Liver (tissue), 2 donors: ENCODE results near the gene UMAD1.

Experiments
- TF ChIP-seq, protein P1 (sequence below): IDR thresholded peaks from 2 replicates; pipeline ENCODE4 v1.6.1; 2016; ENCODE audit warnings: antibody characterized with exemption, mild to moderate bottlenecking
- TF ChIP-seq, protein P2 (sequence below): fragments of 150-350 bp; IDR thresholded peaks from 2 replicates; pipeline ENCODE4 v1.5.1; 2017; ENCODE audit warnings: improper control_type of control experiment, low read depth, low read length; ENCODE audit not compliant: missing input control
- donor health status: healthy.

DNA sequence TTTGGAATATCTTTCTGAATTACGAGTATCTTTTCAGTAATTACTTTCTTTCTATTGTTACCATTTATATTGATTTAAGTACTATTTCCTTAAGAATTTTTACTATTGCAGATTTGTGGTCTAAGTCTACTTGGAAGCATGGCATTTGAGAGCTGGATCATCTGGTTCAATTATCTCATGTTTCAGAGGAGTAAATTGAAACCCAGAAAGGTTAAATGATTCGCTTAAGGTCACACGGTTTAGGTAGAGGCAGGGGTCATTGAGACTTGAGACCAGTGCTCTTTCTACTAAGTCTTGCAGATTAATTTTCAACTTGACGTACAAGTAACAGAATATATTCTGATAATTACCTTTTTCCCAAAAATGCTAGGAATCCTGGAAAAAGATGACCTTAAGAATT is 218.9 kb downstream of the UMAD1 start:
- TF ChIP-seq, protein P1, sequence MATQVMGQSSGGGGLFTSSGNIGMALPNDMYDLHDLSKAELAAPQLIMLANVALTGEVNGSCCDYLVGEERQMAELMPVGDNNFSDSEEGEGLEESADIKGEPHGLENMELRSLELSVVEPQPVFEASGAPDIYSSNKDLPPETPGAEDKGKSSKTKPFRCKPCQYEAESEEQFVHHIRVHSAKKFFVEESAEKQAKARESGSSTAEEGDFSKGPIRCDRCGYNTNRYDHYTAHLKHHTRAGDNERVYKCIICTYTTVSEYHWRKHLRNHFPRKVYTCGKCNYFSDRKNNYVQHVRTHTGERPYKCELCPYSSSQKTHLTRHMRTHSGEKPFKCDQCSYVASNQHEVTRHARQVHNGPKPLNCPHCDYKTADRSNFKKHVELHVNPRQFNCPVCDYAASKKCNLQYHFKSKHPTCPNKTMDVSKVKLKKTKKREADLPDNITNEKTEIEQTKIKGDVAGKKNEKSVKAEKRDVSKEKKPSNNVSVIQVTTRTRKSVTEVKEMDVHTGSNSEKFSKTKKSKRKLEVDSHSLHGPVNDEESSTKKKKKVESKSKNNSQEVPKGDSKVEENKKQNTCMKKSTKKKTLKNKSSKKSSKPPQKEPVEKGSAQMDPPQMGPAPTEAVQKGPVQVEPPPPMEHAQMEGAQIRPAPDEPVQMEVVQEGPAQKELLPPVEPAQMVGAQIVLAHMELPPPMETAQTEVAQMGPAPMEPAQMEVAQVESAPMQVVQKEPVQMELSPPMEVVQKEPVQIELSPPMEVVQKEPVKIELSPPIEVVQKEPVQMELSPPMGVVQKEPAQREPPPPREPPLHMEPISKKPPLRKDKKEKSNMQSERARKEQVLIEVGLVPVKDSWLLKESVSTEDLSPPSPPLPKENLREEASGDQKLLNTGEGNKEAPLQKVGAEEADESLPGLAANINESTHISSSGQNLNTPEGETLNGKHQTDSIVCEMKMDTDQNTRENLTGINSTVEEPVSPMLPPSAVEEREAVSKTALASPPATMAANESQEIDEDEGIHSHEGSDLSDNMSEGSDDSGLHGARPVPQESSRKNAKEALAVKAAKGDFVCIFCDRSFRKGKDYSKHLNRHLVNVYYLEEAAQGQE: no peak
- TF ChIP-seq, protein P2, sequence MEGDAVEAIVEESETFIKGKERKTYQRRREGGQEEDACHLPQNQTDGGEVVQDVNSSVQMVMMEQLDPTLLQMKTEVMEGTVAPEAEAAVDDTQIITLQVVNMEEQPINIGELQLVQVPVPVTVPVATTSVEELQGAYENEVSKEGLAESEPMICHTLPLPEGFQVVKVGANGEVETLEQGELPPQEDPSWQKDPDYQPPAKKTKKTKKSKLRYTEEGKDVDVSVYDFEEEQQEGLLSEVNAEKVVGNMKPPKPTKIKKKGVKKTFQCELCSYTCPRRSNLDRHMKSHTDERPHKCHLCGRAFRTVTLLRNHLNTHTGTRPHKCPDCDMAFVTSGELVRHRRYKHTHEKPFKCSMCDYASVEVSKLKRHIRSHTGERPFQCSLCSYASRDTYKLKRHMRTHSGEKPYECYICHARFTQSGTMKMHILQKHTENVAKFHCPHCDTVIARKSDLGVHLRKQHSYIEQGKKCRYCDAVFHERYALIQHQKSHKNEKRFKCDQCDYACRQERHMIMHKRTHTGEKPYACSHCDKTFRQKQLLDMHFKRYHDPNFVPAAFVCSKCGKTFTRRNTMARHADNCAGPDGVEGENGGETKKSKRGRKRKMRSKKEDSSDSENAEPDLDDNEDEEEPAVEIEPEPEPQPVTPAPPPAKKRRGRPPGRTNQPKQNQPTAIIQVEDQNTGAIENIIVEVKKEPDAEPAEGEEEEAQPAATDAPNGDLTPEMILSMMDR: no peak
